ENCODE measurements around the gene DMXL2.

The DMXL2 gene

DNA sequence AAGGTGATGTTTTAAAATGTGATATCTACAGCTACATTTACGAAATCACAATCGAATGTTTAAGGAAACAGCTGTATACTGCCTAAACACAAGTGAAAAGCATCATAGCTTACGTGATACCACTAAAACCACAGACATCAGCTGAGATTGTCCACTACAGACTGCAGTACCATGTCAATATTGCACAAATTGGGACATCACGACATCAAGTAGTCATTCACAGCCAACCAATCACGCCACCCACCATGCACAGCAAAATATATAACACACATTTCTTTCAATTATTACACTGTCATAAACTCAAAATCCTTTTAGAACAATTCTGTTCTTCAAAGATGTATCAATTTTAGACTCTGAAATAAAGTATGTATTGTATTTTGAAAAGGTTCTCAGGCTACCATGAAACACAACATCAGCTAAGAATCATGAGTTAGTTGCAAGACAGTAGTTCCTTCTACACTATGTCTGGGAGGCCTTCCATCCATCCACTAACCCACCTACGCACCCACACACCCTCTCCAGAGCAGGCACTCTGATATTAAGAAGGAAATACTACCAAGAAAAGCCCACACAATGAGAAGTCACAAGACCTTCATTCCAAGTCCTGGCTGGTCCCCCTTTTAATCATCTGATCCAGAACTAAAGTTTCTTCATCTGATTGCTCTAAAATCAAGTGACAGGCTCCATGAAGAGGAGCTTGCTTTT is 3.1 kb downstream of the DMXL2 start:
- TF ChIP-seq, protein P1, sequence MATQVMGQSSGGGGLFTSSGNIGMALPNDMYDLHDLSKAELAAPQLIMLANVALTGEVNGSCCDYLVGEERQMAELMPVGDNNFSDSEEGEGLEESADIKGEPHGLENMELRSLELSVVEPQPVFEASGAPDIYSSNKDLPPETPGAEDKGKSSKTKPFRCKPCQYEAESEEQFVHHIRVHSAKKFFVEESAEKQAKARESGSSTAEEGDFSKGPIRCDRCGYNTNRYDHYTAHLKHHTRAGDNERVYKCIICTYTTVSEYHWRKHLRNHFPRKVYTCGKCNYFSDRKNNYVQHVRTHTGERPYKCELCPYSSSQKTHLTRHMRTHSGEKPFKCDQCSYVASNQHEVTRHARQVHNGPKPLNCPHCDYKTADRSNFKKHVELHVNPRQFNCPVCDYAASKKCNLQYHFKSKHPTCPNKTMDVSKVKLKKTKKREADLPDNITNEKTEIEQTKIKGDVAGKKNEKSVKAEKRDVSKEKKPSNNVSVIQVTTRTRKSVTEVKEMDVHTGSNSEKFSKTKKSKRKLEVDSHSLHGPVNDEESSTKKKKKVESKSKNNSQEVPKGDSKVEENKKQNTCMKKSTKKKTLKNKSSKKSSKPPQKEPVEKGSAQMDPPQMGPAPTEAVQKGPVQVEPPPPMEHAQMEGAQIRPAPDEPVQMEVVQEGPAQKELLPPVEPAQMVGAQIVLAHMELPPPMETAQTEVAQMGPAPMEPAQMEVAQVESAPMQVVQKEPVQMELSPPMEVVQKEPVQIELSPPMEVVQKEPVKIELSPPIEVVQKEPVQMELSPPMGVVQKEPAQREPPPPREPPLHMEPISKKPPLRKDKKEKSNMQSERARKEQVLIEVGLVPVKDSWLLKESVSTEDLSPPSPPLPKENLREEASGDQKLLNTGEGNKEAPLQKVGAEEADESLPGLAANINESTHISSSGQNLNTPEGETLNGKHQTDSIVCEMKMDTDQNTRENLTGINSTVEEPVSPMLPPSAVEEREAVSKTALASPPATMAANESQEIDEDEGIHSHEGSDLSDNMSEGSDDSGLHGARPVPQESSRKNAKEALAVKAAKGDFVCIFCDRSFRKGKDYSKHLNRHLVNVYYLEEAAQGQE (IDR thresholded peaks at IDR 0.05; ENCODE audit: insufficient read depth in 1 of 2, low read depth in 2 of 2, low read length in 2 of 2) = no peak
- TF ChIP-seq SIN3A (IDR thresholded peaks at IDR 0.05; ENCODE audit: borderline replicate concordance, insufficient read depth, low read length) (no peak), POLR2AphosphoS5 (IDR thresholded peaks at IDR 0.05; ENCODE audit: low read depth, low read length) (no peak), FOXP2 (optimal IDR thresholded peaks at IDR 0.05; ENCODE audit: borderline replicate concordance, extremely low read depth, extremely low read length, insufficient read depth) (no peak), TAF1 (IDR thresholded peaks at IDR 0.05; ENCODE audit: borderline replicate concordance, insufficient read depth, low read length) (no peak)

DNA sequence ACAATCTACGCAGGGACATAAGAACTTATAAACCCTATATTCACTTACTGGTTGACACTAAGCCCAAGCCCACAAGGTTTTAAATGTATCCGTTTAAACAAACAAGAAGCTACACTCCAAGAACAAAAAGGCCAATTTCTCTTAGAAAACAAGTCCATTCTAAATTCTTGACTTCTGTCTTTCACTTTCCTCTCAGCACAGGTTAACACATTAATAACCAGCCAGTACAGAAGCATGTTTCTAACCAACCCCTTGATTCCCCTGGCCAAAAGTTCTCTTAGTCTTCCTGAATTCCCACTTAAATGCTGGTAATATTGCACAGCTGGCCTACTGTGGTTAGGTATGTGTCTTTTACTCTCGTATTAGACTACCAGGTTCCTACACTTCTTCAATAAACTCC is 4.7 kb downstream of the DMXL2 start:
- TF ChIP-seq FOXP2 (optimal IDR thresholded peaks at IDR 0.05; ENCODE audit: borderline replicate concordance, extremely low read depth, extremely low read length, insufficient read depth) (no peak), TAF1 (IDR thresholded peaks at IDR 0.05; ENCODE audit: borderline replicate concordance, insufficient read depth, low read length) (no peak), POLR2AphosphoS5 (IDR thresholded peaks at IDR 0.05; ENCODE audit: low read depth, low read length) (no peak), SIN3A (IDR thresholded peaks at IDR 0.05; ENCODE audit: borderline replicate concordance, insufficient read depth, low read length) (no peak)
- TF ChIP-seq, protein P1 (IDR thresholded peaks at IDR 0.05; ENCODE audit: insufficient read depth in 1 of 2, low read depth in 2 of 2, low read length in 2 of 2) = no peak

DNA sequence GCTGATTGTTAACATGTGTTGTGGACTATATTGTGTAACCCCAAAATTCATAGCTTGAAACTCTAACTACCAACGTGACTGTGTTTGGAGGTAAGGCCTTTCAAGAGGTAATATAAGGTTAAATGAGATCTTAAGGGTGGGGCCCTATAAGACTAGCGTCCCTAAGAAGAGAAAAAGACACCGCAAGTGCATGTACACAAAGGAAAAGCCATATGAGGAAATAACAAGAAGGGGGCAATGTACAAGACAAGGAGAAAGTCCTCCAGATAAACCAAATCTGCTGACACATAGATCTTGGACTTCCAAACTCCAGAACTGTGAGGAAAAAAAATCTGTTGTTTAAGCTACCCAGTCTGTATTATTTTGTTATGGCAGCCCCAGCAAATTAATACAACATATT is 8.6 kb downstream of the DMXL2 start:
- TF ChIP-seq, protein P1 (IDR thresholded peaks at IDR 0.05; ENCODE audit: insufficient read depth in 1 of 2, low read depth in 2 of 2, low read length in 2 of 2) = no peak
- no peak for TF ChIP-seq FOXP2 (optimal IDR thresholded peaks at IDR 0.05; ENCODE audit: borderline replicate concordance, extremely low read depth, extremely low read length, insufficient read depth)
- TF ChIP-seq TAF1 (IDR thresholded peaks at IDR 0.05; ENCODE audit: borderline replicate concordance, insufficient read depth, low read length) = no peak
- TF ChIP-seq POLR2AphosphoS5 (IDR thresholded peaks at IDR 0.05; ENCODE audit: low read depth, low read length) = no peak
- TF ChIP-seq SIN3A (IDR thresholded peaks at IDR 0.05; ENCODE audit: borderline replicate concordance, insufficient read depth, low read length) = no peak

DNA sequence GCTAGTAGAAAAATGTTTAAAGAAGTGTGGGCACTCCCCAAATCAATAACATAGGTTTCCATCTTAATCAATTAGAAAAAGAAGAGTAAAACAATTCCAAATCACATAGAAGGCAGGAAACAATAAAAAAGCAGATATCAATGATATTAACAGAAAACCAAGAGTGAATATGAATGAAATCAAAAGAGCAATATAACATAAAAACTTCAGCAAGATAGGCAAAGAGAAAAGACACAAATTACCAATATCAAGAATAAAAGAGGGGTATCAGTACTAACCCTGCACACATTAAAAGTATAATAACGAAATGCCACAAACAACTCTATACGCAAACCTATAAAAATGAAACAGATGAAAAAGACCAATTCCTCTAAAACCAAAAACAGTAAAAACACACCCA is 19.6 kb downstream of the DMXL2 start:
- no peak for TF ChIP-seq SIN3A (IDR thresholded peaks at IDR 0.05; ENCODE audit: borderline replicate concordance, insufficient read depth, low read length)

DNA sequence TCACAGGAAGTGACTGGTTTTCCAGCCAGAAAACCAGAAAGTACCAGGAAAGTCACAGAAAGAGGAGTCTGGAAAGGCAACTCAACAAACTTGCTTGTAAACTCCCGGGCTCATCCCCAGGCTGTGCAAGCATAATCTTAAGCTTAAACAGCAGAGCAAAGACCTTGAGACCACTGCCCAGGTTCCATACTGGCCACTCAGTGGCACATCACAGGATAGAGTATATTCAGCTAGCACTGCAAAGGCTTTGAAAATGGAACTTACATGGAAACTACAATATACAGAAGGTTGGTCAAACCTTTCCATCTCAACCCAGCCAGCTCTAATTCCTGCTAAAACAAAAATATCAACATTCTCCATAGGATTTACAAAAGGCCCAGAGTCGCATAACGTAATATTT is 20.1 kb downstream of the DMXL2 start:
- TF ChIP-seq, protein P1 (IDR thresholded peaks at IDR 0.05; ENCODE audit: insufficient read depth in 1 of 2, low read depth in 2 of 2, low read length in 2 of 2) = no peak
- TF ChIP-seq SIN3A (IDR thresholded peaks at IDR 0.05; ENCODE audit: borderline replicate concordance, insufficient read depth, low read length) (no peak), FOXP2 (optimal IDR thresholded peaks at IDR 0.05; ENCODE audit: borderline replicate concordance, extremely low read depth, extremely low read length, insufficient read depth) (no peak), TAF1 (IDR thresholded peaks at IDR 0.05; ENCODE audit: borderline replicate concordance, insufficient read depth, low read length) (no peak), POLR2AphosphoS5 (IDR thresholded peaks at IDR 0.05; ENCODE audit: low read depth, low read length) (no peak)
